HG03196 (cell line): ENCODE data around the gene CCSER1.
"Not testable (repeated sequence)": the region's sequence is repeated elsewhere in the genome, so short reads cannot be mapped to it uniquely, and the experiment has no call there.

ENCODE experiments used
- ATAC-seq: cut with Tn5 transposase; IDR thresholded peaks from one replicate; pipeline ENCODE4 v1.9.1; 2021; ENCODE audit not compliant: unreplicated experiment

CCSER1 gene

DNA sequence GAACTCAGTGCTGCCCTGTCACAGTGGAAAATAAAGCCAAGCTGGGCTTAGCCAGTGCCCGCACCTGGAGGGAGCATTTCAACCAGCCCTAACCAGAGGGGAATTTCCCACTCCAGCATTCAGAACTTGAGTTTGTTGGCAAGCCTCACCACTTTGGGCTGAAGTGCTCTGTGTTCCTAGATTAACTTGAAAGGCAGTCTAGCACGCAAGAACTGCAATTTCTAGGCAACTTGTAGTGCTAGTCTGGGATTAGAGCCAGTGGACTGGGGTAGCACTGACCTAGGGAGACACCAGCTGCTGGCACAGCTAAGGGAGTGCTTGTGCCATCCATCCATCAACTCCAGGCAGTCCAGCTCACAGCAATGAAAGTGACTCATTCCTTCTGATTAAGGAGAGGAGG lies 1115.9 kb downstream of the CCSER1 start:
- ATAC-seq = no peak

DNA sequence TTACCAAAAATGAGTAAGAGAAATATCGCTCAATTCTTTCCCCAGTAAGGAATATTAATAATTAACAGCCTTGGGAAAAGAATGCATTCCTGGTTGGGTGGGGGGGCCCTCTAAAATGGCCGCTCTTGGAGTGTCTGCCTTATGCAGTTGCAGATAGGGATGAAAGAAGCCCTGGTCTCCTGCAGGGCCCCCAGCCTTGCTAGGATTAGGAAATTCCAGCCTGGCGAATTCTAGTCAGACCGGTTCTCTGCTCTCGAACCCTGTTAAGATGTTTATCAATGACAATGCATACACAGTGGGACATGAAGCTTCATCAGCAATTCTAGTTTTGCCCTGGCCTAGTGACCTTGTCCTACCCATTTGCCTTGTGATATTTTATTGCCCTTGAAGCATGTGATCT lies 1128.8 kb downstream of the CCSER1 start:
- ATAC-seq = no peak

DNA sequence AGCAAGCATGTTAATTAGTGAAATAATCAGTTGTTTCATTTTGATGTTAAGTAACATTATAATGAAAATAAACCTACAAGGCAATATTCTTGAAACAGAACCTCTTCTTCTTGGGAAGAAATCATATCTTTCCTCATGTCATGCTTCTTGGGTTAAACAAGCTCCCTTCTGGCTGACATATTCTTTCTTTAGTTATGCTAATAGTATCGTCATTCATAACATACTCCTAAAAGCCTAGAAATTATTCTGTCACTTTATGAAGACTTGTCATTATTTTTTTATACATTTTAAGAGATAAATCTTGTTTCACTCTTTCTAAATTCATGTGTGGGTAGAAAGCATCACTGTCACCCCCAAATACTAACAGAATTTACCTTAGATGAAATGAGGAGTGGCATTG lies 1129.6 kb downstream of the CCSER1 start:
- no peak for ATAC-seq

DNA sequence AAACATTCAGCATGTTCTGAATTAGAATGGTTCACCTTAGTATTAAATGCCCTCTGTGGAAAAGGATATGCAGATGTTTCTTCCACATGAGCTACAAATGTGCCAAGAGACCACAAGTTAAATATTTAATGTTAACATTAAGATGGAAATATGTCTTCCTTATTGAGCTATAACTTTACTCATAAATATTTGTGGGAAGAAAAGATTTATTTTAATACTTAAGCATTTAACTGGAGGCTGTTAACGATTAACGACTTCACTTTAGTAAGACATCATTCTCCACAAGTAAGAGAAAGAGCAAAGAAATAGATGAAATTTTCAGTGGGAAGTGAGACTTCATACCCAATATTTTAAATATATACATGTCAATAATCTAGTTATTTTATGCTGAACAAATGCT lies 1130.5 kb downstream of the CCSER1 start:
- no peak for ATAC-seq

DNA sequence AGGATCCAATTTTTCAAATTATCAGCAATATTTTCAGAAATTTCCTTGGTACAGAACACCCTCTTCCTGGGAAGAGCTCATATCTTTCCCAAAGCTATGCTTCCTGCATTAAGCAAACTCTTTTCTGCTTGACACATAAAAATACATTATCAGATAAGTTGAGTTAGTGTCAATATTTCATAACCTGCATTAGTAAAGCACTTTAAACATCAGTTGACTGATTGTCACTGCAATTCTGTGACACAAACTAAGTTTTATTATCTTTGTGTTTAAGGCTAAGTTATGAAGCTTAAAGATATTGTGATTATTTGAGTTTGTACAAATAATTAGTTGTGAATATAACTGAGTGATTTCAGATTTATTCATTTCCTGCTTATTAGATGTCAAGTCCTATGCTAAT lies 1131.1 kb downstream of the CCSER1 start:
- ATAC-seq = no peak

DNA sequence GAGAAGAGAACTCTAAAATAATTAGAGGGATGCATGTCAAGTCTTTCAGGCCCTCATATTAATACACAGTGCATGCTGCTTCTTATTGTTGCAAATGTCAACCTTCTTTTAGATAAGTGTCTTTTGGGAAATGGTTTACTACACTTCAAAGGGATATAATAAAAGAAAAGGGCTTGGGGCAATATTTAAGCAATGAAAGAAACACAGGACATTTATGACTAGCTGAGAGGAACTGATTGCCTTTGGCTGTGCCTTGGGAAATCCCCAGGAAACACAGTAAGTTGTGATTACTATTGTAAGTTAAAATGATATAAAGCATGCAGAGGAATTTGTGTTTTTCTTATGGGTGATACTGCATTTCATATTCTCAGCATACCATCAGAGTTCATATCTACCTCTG lies 1140.3 kb downstream of the CCSER1 start:
- no peak for ATAC-seq

DNA sequence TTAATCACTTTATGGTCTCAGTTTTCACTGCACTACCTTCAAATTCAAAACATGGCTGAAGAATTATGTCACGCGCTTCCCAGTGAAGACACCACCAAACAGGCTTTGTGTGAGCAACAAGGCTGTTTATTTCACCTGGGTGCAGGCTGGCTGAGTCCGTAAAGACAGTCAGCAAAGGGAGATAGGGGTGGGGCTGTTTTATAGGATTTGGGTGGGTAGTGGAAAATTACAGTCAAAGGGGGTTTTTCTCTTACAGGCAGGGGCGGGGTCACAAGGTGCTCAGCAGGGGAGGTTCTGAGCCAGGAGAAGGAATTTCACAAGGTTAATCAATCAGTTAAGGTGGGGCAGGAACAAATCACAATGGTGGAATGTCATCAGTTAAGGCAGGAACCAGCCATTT lies 1141.3 kb downstream of the CCSER1 start:
- not testable (repeated sequence) for ATAC-seq

DNA sequence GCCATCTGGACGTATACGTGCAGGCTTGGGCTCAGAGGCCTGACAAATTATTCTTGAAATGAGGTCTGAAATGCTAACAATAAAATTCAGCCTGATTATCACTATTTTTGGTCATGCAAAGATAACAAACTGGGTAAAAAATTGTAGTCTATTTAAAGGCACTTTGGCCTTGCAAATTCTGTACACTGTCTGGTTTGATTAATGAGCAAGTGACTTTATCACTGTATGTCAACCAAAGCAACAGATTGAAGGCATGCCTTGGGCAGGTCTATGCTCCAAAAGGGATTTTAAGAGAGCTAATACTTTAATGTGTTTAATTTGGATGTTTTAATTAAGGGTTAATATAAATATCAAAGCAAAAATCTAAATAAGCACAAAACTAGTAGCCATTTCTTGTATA lies 1141.7 kb downstream of the CCSER1 start:
- no peak for ATAC-seq

DNA sequence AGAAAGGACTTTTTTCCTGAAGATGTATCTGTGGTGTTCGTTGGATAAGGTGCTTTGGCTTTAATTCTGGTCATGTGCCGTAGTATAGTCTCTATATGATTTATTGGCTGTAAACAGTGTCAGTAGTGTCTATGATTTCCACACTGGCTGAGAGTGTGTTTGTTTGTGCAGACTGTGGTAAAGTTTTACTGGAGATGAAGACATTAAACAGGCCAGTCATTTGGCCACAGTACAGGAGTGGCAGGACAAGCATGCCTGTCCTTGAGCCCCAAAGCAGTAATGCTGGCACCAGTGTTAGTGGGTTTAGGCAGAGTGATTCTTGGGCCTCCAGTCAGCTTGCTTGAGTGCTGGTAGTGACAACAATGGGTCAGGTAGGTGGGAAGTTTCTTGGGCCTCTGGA lies 1152.7 kb downstream of the CCSER1 start:
- no peak for ATAC-seq

DNA sequence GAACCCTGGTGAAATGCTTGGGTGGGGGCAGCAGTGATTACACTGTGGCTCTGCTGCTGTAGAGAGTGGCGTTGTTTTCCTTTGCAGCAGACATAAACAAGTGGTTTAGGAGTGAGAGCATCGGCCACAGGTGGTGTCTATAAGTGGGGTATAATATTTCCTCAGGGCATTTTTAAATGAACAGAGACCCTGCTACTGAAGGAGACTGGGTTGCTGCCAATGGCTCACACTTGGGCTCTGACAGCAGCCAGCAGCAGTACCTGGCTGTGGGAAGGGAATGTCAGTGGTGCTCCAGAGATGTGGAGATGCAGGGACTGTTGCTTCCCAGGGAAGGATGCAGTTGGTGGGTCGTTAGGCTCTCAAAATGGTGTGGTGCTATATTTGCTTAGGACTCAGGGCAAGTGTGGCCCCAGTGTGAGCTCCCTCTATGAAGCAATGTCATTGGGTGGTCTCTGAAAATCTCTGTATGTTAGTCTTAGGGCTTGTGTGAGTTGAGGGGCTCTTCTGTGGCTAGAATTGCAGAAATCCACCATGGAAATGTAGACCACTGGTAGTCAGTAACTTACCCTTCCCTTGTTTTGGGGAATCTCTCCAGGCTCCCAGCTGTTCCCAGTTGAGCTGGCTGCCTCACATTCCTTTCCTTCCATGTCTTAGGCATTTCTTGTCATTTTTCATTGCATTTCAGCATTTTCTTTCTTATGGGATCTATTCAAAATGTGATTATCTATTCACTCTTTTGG lies 1153.5 kb downstream of the CCSER1 start:
- ATAC-seq = no peak

DNA sequence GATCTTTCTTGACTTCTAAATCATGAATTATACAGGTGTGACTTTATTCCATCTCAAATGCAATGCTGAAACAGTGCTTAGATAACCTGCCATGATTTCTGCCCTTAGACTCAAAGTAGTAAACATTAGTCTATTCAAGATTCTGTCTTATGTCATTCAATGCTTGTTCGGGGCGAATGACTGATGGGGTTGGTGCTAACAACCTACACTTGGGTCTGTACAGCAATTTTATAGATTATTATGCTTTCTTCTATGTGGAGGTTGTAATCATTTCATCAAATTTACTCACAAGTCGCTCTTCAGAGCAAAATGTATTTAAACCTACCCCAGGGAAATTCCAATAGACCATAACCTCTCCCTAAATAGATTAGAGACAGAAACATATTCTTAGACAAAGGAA lies 1155.0 kb downstream of the CCSER1 start:
- ATAC-seq = no peak

DNA sequence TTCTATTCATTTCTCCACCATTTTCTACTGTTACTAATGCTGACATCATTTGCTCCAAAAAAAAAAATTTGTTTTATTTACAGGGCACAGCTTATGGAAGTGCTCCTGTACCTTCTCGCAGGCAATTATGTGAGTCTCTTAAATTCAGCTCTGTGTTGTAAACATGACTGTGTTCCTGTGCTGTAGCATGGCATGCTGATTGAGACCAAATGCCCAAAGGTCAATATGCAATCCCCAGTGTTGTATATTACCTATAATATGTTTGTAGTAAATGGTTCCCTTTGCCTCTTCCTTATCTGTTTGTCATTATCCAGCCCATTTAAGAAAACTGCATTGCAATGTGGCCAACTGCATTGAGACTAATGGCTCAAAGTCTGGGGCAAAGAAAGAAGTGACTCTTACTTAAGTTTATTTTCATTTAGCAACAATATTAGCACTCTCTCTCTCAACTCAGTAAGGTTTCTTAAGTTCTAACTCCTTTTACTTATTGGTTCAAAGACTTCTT lies 1156.6 kb downstream of the CCSER1 start:
- no peak for ATAC-seq

DNA sequence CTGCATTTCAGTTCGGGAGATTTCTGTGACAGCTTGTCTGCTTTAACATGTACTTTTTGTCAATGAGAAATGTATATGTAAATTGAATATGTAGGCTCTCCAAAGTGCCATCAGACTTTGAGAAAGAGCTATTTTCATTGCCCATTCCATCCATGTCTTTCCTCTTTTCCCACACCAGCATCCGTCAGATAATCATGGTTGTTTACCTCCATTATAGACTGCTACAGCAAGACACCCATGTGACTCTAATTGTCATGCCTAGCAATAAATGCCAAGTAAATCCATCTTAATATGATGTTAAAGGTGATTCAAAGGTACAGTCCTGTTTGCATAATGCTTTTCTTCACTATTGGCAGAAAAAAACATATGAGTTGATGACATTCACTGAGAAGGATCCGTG lies 1157.3 kb downstream of the CCSER1 start:
- ATAC-seq = no peak

DNA sequence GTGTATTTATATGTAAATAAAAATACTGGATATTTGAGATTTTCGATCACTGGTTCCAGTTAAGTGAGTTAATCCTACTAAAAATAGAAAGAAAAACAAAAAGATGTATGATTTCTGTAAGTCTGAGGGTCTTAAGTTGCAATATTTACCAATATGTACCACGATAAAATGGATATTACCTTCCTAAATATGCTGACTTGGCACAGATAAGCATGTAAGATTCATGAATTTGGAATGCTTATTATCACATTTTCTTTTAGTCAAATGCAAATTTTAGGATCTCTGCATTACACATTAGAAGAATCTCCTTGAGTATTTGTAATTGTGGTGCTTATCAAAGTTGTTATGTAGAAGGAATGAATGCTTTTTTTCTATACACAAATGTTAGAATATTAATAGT lies 1158.3 kb downstream of the CCSER1 start:
- no peak for ATAC-seq

DNA sequence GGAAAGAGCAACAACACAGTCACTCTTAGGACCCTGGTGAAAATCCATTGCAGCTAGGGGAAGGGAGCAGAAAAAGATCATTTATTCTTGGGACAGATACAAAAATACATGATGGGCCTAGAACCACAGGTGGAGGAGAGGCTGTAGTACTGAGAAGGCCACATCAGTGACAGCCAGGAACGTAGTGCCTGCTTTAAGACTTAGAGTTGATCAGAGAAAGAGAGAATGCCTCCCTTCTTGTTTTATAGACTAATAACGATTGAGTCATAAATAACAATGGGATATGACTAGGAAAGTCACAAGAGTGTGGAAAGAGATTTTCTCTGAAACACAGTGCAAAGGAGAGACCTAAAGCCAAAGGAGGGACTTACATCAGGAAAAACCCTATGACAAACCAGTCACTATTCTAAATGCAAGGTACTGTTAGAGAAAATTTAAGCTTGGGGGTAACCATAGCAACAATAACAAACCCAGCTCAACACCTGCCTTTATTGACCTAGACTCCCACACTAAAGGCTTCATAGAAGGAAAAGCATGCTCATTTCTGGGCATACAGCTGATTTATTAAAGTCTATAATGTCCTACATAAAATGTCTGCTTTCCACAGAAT lies 1161.6 kb downstream of the CCSER1 start:
- no peak for ATAC-seq

DNA sequence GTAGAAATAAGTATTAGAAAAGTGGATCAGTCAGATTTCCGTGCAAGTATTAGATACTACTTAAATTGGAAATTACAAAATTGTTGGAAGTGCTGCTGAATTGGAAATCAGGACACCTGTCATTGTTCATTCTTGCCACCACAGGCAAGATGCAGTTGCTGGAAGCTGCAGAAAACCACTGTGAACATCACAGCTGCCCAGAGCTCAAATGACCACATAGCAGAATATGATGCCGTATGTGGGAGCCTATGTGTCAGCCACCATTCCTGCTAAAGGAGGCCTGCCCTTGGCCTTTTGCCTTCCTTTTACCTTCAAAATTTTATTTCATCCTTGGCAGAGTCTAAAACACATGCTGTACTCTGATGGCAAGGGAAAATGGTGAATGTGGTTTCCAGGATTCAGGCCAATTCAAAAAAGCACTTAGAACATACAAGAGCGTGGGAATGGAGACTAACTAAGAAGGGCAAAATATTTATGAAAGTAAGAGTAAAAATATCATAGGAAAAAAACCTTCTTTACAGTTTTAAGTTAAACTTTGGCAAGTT lies 1171.0 kb downstream of the CCSER1 start:
- ATAC-seq = no peak

DNA sequence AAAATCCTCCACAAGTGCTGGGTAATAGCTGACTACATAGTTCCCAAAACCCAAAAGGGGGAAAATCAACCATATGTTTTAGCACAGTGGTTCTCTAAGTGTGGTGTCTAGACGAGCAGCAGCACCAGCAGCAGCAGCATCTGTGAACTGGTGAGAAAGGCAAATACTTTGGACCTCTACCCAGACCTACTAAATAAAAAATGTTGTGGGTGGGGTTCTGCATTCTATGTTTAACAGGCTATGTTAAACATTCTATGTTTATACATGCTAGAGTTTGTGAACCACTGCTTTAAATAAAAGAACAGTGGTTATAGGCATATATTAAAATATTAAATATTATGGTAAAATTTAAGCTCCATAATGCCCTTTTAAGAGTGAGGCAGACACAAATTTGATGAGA lies 1171.6 kb downstream of the CCSER1 start:
- ATAC-seq = no peak

DNA sequence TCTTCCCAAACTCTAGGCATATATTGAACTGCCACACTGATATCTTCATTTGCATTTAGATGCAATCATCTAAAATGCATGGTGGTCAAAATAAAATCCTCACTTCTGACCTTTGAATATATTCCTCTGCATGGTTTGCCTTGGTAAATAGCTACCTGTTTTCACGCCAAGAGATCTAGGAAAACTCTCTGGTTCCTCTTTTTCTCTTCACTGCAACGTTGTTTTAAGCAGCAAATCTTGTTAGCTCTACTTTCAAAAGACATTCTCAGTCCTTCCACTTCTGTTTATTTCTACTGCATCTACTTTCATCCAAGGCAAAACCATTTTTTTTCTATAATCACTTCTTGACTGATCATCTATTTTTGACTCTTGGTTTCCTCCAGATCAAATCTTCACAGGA lies 1174.9 kb downstream of the CCSER1 start:
- no peak for ATAC-seq

DNA sequence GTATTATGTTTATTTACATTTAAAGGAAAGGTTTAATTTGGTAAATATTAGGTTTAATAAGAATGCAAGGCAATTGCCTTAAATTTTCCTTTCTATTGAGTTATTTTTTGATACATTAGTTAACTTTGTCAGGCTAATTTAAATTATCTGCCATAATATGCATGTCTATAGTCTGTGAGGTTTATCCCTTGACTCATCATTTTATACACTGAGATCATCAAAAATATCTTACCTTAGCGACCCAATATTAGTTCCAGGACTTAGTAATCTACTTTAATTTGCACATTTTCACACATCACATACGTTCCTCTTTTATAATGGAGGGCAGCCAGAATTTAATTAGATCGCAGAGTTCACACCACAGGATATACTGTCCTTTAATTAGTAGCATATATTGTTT lies 1177.1 kb downstream of the CCSER1 start:
- ATAC-seq = no peak

DNA sequence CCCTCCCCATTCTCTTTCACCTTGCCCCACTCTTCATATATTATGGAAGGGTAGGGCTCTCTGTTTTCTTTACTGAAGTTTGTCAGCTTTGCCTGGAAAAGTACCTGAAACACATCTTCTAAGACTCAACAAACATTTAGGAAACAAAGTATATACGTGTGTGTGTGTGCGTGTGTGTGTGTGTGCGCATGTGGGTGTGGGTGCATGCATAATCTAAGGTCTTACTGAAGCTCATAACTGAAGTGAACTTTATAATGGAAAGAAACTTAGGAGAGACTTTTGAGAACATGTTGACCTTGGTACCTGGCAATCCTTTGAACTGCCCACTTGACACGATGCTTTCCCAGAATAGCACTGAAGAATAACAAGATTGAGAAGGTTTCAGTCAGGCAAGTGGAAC lies 1190.2 kb downstream of the CCSER1 start:
- ATAC-seq = no peak

DNA sequence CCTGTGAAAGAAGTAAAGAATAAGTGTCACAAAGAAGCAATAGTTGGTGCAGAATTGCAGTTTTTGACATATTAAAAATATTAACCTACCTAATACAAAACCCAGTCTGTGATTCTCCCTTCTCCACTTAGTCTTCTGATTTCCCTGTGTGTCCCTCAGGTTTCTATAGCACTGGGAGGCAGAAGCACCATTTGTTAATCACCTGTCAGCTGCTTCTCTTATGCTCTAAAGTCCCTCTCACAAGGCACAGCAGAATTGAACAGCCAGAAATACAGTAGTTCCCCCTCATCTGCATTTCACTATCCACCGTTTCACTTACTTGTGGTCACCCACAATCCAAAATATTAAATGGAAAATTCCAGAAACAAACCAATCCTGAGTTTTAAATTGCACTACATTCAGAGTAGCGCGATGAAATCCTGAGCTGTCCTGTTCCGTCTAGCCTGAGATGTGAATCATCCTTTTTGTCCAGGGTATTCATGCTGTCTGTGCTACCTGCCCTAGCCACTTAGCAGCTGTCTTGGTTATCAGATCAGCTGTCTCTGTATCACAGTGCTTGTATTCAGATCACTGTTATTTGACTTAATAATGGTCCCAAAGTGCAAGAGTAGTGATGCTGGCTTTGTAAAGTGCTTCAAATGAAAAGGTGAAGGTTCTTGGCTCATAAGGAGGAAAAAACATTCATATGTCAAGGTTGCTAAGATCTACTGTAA lies 1192.5 kb downstream of the CCSER1 start:
- no peak for ATAC-seq

DNA sequence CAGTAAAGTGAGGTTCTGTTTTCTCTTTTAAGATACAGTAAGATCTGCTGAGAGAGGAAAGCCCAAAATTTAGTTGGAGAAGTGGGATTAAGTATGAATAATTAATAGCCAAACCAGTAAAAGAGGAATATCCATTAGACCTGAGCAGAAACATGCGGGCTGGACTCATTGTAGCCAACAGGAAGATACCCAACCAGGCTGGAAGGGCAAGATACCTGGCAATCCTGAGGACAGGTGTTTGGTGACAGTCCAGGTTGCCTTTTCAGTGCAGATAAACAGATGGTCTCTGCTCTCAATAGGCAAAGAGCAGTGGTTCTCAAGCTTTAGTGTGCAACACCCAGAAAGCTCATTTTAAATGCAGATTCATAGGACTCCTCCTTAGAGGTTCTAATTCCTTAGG lies 1195.8 kb downstream of the CCSER1 start:
- ATAC-seq = no peak
